Muscle layer of colon (tissue), 2 donors: ENCODE results near the gene PPP2R2D.
"Not testable (repeated sequence)": the region's sequence is repeated elsewhere in the genome, so short reads cannot be mapped to it uniquely, and the experiment has no call there.

Source experiments
- H3K27ac ChIP-seq: one replicate; pipeline ENCODE4 v1.7.0; 2013; ENCODE audit warnings: low read depth, mild to moderate bottlenecking, low read length, moderate library complexity
- H3K27me3 ChIP-seq, 2 donors: one replicate each; pipeline ENCODE4 v1.7.0; 2013; ENCODE audit warnings: low read length in 2 of 2, mild to moderate bottlenecking in 2 of 2; ENCODE audit not compliant: insufficient read depth in 2 of 2, control insufficient read depth in 1 of 2
- H3K36me3 ChIP-seq: one replicate; pipeline ENCODE4 v1.7.0; 2013; ENCODE audit warnings: mild to moderate bottlenecking, low read length; ENCODE audit not compliant: insufficient read depth
- H3K4me1 ChIP-seq: one replicate; pipeline ENCODE4 v1.7.0; 2013; ENCODE audit warnings: mild to moderate bottlenecking, low read length; ENCODE audit not compliant: insufficient read depth
- H3K4me3 ChIP-seq, 2 donors: one replicate each; pipeline ENCODE4 v1.7.0; 2013; ENCODE audit warnings: low read length in 2 of 2, low read depth in 1 of 2, mild to moderate bottlenecking in 1 of 2, moderate library complexity in 1 of 2
- H3K9ac ChIP-seq: one replicate; pipeline ENCODE4 v1.7.0; 2013; ENCODE audit warnings: low read length
- H3K9me3 ChIP-seq: one replicate; pipeline ENCODE4 v1.7.0; 2013; ENCODE audit warnings: mild to moderate bottlenecking, low read length
- donor health status: abdominal sarcoma.
- donor health status: Adenocarcinoma of cecum.

The PPP2R2D gene

DNA sequence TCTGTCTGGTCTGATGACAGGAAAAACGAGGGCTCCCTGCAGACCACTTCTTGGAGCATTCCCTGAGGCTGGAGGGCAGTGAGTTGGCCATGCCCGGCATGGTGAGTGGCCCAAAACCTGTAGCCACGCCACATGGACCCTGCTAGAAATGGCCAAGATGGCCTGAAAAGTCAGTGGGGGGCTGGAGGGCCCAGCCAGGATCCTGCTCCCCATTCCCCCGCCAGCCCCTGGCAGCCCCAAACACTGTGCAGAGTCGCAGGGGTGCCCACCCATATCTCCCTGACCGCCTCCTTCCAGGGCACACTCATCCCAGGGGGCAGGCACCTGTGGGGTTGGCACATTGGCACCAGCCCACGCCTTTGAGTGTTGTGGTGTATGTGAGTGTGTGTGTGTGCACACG lies 18.7 kb upstream of the PPP2R2D start:
- Histone ChIP-seq H3K36me3 (no peaks in the 10 kb centered on the region), H3K4me3 (no peak overlapping the region), H3K4me1 (peaks cover 5% of the 10 kb centered on the region), H3K9me3 (no peaks in the 10 kb centered on the region), H3K27ac (no peak overlapping the region), H3K27me3 (no peaks in the 10 kb centered on the region), H3K9ac (no peak overlapping the region)

DNA sequence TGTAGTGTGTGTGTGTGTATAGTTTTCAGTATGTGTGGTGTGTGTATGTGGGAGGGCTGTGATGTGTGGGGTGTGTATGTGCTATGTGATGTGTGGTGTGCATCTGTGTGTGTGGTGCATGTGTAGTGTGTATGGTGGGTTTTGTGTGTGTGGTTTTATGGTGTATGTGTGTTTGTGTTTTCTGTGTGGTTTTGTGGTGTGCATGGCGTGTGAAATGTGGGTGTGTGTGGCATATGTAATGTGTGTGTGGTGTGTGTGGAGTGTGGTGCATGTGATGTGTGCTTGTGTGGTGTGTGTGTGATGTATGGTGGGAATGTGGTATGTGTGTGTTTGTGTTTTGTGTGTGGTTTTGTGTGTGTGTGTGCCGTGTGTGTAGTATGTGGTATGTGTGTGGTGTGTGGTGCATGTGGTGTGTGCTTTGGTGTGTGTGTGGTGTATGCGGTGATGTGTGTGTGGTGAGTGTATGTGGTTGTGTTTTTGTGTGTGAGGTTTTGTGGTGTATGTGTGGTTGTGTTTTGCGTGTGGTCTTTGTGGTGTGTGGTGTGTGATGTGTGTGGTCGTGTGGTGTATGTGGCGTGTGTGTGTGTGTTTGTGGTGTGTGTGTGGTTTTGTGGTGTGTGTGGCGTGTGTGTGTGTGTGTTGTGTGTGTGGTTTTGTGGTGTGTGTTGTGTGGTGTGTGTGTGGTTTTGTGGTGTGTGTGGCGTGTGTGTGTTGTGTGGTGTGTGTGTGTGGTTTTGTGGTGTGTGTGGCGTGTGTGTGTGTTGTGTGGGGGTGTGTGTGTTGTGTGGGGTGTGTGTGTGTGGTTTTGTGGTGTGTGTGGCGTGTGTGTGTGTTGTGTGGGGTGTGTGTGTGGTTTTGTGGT lies 18.0 kb upstream of the PPP2R2D start:
- Histone ChIP-seq H3K27me3 (no peaks in the 10 kb centered on the region), H3K4me1 (peaks cover 5% of the 10 kb centered on the region), H3K27ac (no peak overlapping the region), H3K9me3 (no peaks in the 10 kb centered on the region), H3K4me3 (no peak overlapping the region), H3K36me3 (no peaks in the 10 kb centered on the region), H3K9ac (no peak overlapping the region)

DNA sequence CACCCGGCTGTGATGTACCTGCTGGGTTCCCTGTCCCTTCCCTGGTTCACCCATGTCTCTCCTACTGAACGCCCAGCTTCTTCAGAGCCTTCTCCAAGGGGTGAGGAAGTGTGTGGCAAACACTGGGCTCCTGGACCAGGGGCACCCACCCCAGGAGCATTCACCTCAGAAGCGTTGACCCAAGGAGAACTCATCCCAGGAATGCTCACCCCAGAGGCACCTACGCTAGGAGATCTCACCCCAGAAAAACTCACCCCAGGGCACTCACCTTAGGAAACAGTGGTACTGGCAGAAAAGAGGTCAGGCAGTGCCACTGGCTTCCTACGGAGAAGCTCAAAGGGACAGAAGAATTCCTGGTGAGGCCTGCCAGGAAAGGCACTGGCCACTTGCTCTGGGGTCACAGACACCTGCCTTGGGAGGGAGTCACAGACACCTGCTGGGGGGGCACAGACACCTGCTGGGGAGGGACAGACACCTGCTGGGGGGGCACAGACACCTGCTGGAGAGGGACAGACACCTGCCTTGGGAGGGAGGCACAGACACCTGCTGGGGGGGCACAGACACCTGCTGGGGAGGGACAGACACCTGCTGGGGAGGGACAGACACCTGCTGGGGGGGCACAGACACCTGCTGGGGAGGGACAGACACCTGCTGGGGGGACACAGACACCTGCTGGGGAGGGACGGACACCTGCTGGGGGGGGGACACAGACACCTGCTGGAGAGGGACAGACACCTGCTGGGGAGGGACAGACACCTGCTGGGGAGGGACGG lies 17.0 kb upstream of the PPP2R2D start:
- H3K27me3 ChIP-seq, H3K4me1 ChIP-seq, H3K9ac ChIP-seq, H3K27ac ChIP-seq, H3K9me3 ChIP-seq, H3K36me3 ChIP-seq, H3K4me3 ChIP-seq: not testable (repeated sequence)

DNA sequence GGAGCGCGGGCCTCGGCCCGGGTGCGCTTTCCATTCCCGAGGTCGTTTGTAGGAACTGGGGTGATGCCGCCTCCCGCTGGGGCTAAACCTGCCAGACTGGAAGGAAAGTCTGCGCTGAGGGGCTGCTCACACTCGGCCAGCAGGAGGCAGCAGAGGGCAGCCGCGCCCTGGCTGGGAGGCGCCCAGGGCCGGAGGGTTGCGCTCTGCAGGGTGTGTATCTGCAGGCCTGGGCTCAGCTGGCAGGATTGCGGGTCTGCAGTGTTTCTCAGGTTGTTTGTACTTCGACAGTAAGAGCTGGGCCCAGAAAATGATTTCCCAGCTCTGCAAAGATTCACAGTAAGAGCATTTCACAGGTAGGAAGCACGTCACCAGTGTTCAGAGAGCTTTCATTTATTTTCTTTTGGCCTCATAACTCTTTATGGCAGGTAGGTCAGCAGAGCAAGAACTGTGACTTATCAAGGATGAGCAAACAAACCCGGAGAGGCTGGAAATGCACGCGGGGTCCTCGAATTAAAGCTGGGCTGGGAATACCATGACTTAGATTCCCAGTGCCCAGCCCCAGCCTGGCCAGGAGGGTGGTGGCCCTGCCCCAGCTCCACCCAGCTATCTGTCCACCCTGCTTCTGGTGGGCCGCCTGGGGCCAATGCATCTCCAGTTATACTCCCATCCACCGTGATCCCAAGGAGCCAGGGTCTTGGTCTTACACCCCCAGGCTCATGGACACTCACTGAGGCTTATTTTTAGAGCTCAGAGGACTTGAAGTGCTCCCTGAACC lies 15.2 kb upstream of the PPP2R2D start:
- peaks cover 1 to 2% of the 10 kb centered on the region in 2 donors for H3K27me3 ChIP-seq
- H3K9ac ChIP-seq, result no peak overlapping the region
- H3K36me3 ChIP-seq, result no peaks in the 10 kb centered on the region
- H3K4me1 ChIP-seq, result peaks cover 5% of the 10 kb centered on the region
- H3K27ac ChIP-seq, result no peak overlapping the region
- no peak overlapping the region for H3K4me3 ChIP-seq
- no peaks in the 10 kb centered on the region for H3K9me3 ChIP-seq

DNA sequence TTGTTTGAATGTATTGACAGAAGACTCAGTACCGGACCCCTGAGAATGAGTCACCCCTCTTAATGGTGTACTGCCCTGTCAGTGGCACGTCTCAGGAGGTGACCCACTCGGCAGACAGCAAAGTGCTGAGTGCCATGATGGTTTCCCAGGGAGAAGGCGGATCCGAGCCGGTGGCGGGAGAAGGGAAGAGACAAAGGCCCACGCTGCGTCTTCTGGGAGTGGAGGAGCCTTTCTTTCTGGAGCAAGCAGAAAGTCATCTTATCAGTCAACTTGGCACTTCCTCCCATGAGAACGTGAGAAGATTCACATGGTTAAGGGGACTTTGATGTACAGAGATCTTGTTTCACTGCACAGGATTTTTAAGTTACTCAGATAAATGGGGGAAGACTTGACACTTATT lies 14.6 kb upstream of the PPP2R2D start:
- Histone ChIP-seq H3K4me1 (peaks cover 5% of the 10 kb centered on the region), H3K27ac (no peak overlapping the region), H3K36me3 (no peaks in the 10 kb centered on the region), H3K4me3 (no peak overlapping the region), H3K9ac (no peak overlapping the region), H3K9me3 (no peaks in the 10 kb centered on the region), H3K27me3 (peaks cover 5 to 8% of the 10 kb centered on the region in 2 donors)

DNA sequence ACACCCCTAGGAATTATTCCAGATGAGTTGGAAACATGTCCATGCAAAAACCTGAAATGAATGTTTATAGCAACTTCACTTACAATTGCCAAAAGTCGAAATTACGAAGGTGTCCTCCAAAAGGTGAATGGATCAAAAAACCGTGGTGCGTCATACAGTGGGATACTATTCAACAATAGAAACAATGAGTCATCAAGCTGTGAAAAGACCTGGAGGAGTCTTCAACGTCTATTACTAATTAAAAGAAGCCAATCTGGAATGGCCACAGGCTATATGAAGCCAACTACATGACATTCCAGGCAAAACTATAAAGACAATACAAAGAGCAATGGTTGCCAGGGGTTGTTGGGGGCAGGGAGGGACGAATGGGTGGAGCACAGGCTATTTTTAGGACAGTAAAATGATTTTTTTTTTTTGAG lies 12.6 kb upstream of the PPP2R2D start:
- Histone ChIP-seq H3K4me1 (peaks cover 5% of the 10 kb centered on the region), H3K27ac (no peak overlapping the region), H3K9me3 (no peaks in the 10 kb centered on the region), H3K27me3 (peaks cover 5 to 15% of the 10 kb centered on the region in 2 donors), H3K36me3 (no peaks in the 10 kb centered on the region), H3K9ac (no peak overlapping the region), H3K4me3 (no peak overlapping the region)

DNA sequence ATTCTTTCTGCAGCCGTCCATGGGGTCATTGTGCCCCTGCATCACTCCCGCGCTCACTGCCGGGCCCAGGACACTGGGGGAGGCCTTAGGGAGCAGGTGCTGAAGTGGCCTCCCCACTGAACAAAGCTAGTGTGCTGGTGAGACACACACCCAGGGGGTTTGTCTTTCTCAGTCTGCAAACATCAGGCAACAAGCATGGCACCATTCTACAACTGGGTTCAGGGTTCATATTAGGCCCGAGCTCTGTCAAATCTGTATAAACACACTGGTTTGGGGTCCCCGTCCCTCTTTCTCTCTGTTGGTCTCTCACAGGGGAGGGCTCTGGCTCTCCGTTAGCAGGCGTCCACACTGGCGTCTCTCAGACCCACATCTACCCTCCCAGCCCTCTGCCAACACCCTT lies 11.1 kb upstream of the PPP2R2D start:
- Histone ChIP-seq H3K9me3 (no peaks in the 10 kb centered on the region), H3K27me3 (peaks cover 5 to 15% of the 10 kb centered on the region in 2 donors), H3K9ac (no peak overlapping the region)

DNA sequence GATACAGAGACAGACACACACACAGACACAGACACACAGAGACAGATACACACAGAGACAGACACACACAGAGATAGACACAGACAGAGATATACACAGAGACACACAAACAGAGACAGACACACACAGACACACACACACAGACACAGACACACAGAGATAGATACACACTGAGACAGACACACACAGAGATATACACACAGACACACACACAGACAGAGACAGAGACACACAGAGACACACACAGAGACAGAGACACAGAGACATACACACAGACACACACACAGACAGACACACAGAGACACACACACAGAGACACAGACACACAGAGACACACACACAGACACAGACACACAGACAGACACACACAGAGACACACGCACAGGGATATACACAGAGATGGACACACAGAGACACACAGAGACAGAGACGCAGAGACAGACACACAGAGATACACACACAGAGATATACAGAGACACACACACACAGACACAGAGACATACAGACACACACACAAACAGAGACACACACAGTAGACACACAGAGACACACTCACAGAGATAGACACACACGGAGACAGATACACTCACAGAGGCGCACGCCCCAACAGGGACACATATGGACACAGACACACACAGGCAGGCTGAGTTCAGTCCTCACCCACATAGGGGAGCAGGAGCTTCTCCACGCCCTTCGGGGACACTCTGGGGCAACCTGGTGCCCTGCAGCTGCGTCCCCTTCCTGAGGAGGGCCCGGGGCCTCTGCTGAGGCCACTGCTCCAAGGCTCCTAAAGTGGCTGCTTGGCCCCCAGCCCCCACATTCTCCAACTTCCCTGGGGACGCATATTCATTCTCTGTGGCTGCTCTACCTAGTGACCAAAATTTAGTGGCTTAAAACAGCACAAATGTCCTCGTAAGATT lies 10.3 kb upstream of the PPP2R2D start:
- Histone ChIP-seq H3K4me3 (no peak overlapping the region), H3K9me3 (no peaks in the 10 kb centered on the region), H3K27me3 (peaks cover 5 to 15% of the 10 kb centered on the region in 2 donors), H3K9ac (no peak overlapping the region), H3K4me1 (peaks cover 2% of the 10 kb centered on the region), H3K36me3 (no peaks in the 10 kb centered on the region), H3K27ac (no peak overlapping the region)

More for the DNA sequence above, 11.1 kb upstream of the PPP2R2D start:
- peaks cover 5% of the 10 kb centered on the region for H3K4me1 ChIP-seq
- no peak overlapping the region for H3K27ac ChIP-seq
- H3K4me3 ChIP-seq, result no peak overlapping the region
- no peaks in the 10 kb centered on the region for H3K36me3 ChIP-seq

DNA sequence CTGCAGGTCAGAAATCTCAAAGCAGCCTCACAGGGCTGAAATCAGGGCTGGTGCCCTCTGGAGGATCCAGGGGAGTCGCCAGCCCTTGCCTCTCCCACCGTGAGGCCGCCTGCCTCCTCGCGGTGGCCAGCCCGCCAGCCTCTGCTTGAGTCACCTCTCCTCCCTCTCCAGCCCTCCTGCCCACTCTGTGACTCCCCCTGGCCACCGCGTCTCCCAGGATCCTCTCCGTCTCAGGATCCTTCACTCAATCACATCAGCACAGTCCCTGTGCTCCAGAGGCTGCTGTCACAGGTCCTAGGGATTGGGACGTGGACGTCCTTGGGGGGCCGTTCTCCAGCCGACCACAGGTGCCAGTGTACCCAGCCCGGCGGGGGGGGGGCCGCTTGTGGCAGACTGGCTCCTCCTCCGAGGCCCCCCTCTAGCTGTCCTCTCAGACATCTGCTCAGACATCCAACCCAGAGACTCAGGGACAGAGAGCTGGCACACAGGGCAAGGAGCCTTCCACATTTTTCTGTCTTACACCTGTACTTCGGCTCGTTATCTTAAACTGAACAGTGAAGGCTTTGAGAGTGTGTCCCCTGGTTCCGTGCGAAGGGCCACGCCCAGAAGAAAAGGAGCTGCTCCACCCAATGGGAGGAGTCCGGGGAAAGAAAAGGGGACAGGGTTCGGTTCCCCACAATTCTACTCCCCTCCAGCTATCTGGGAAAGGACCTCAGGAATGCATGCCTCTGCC lies 9.4 kb upstream of the PPP2R2D start:
- H3K27me3 ChIP-seq, result peaks cover 5 to 15% of the 10 kb centered on the region in 2 donors
- no peak overlapping the region for H3K4me3 ChIP-seq

More for the DNA sequence above, 9.4 kb upstream of the PPP2R2D start:
- no peaks in the 10 kb centered on the region for H3K4me1 ChIP-seq
- H3K9ac ChIP-seq, result no peak overlapping the region
- no peaks in the 10 kb centered on the region for H3K9me3 ChIP-seq
- H3K27ac ChIP-seq, result no peak overlapping the region
- H3K36me3 ChIP-seq, result no peaks in the 10 kb centered on the region
